HG03342 (cell line): ENCODE measurements around the gene CCL3.
"Not testable (repeated sequence)": the region's sequence is repeated elsewhere in the genome, so short reads cannot be mapped to it uniquely, and the experiment has no call there.

Experiments used
- ATAC-seq: cut with Tn5 transposase; IDR thresholded peaks from one replicate; pipeline ENCODE4 v1.9.1; 2021; ENCODE audit warnings: mild to moderate bottlenecking, moderate library complexity; ENCODE audit not compliant: unreplicated experiment

Gene CCL3

GRCh38 chr17:36087897-36088572 lies 1.9 kb downstream of the CCL3 start:
- ATAC-seq, result not testable (repeated sequence)

- not testable (repeated sequence) for ATAC-seq
These were observed 2.5 kb downstream of the CCL3 start for GRCh38 chr17:36087471-36087870.

- ATAC-seq, result no peak
These were observed 3.2 kb downstream of the CCL3 start for GRCh38 chr17:36086791-36087190.

- no peak for ATAC-seq
These were observed 4.2 kb downstream of the CCL3 start for GRCh38 chr17:36085765-36086164.

GRCh38 chr17:36083691-36084090 lies 6.3 kb downstream of the CCL3 start:
- not testable (repeated sequence) for ATAC-seq

- ATAC-seq, result peak; percentile 74
These were observed 7.3 kb downstream of the CCL3 start for GRCh38 chr17:36082482-36083120.

GRCh38 chr17:36081681-36082471 lies 8.1 kb downstream of the CCL3 start:
- ATAC-seq, result peak; percentile 23

GRCh38 chr17:36074365-36074764 lies 15.6 kb downstream of the CCL3 start:
- ATAC-seq, result no peak

- no peak for ATAC-seq
These were observed 17.4 kb downstream of the CCL3 start for GRCh38 chr17:36072431-36073121.

- ATAC-seq, result no peak
These were observed 18.2 kb downstream of the CCL3 start for GRCh38 chr17:36071751-36072150.

GRCh38 chr17:36070427-36070826 lies 19.5 kb downstream of the CCL3 start:
- ATAC-seq, result no peak

- ATAC-seq, result no peak
These were observed 20.8 kb downstream of the CCL3 start for GRCh38 chr17:36069136-36069535.

GRCh38 chr17:36068524-36068923 lies 21.4 kb downstream of the CCL3 start:
- no peak for ATAC-seq

GRCh38 chr17:36066365-36066985 lies 23.5 kb downstream of the CCL3 start:
- ATAC-seq, result no peak

GRCh38 chr17:36063786-36064541 lies 26.0 kb downstream of the CCL3 start, which contains the start of gene CCL18:
TSS of gene CCL18 (plus strand) at chr17:36064272. CDS start at chr17:36064343, 71 bp downstream.
- ATAC-seq, result no peak

- ATAC-seq, result no peak
These were observed 29.1 kb downstream of the CCL3 start for GRCh38 chr17:36060816-36061215.

GRCh38 chr17:36059406-36059805 lies 30.5 kb downstream of the CCL3 start:
- no peak for ATAC-seq

- ATAC-seq, result no peak
These were observed 32.0 kb downstream of the CCL3 start for GRCh38 chr17:36057911-36058310.

- ATAC-seq, result no peak
These were observed 33.9 kb downstream of the CCL3 start for GRCh38 chr17:36055921-36056520.

- no peak for ATAC-seq
These were observed 34.8 kb downstream of the CCL3 start for GRCh38 chr17:36055171-36055570.
